ENCODE data around the gene ZFHX3.

Gene ZFHX3

DNA sequence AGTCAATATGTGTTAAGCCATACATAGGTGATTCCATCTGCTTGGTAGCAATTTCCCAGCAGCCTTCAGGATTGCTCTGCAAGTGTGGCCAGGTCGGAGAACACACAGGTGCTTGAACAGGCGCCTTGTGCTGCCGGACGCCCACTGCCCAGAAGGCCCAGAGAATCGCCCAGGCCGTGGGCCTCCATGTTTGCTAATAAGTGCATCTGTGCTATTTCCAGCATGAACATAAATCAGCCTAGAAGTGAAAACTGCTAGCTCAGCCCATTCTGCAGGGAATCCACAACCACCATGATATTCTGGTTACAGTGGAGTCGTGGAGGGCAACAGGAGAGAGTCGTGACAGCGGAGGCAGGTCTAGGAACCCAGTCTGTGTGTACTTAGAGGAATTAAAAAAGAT lies 78.1 kb downstream of the ZFHX3 start:
- no peak overlapping the region for H3K9ac ChIP-seq
- H4K20me1 ChIP-seq (ENCODE audit: insufficient read depth): no peaks in the 10 kb centered on the region
- no peaks in the 10 kb centered on the region for H3K27me3 ChIP-seq (ENCODE audit: insufficient read depth, low read depth)
- H3K79me2 ChIP-seq (ENCODE audit: insufficient read depth, low read depth): no peaks in the 10 kb centered on the region
- H3K4me2 ChIP-seq: no peak overlapping the region
- H3K36me3 ChIP-seq (ENCODE audit: insufficient read depth): no peaks in the 10 kb centered on the region
- H2AFZ ChIP-seq (ENCODE audit: low read depth): no peak overlapping the region
- H3K27ac ChIP-seq: no peak overlapping the region
- H3K4me1 ChIP-seq (ENCODE audit: low read depth, poor library complexity, severe bottlenecking): peaks cover 6% of the 10 kb centered on the region
- TF ChIP-seq, protein P1, sequence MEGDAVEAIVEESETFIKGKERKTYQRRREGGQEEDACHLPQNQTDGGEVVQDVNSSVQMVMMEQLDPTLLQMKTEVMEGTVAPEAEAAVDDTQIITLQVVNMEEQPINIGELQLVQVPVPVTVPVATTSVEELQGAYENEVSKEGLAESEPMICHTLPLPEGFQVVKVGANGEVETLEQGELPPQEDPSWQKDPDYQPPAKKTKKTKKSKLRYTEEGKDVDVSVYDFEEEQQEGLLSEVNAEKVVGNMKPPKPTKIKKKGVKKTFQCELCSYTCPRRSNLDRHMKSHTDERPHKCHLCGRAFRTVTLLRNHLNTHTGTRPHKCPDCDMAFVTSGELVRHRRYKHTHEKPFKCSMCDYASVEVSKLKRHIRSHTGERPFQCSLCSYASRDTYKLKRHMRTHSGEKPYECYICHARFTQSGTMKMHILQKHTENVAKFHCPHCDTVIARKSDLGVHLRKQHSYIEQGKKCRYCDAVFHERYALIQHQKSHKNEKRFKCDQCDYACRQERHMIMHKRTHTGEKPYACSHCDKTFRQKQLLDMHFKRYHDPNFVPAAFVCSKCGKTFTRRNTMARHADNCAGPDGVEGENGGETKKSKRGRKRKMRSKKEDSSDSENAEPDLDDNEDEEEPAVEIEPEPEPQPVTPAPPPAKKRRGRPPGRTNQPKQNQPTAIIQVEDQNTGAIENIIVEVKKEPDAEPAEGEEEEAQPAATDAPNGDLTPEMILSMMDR (conservative IDR thresholded peaks at IDR 0.05; ENCODE audit: low read depth, low read length): no peak
- H3K4me3 ChIP-seq (IDR thresholded peaks at IDR 0.05; ENCODE audit: insufficient read depth, low read depth, low read length): no peak overlapping the region

DNA sequence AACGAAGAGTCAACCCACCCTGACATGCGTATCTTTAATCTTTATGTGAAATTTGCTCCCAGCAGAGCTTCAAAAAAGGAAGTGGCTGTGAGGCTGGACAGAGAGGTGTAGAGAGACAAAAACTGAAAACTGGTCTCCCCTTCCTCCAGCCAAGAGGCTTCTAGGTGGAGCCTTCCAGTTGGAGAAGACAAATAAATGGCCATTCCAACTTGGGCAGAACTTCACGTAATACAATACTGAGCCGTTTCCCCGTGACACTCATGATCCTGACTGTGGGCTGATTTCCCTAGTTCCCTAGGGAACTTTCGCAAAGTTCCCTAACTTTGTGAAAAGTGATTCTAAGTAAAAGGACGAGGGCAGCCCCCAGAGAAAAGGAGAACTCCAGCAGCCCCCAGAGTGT lies 78.8 kb downstream of the ZFHX3 start:
- Histone ChIP-seq H3K79me2 (ENCODE audit: insufficient read depth, low read depth) (no peaks in the 10 kb centered on the region), H4K20me1 (ENCODE audit: insufficient read depth) (no peaks in the 10 kb centered on the region), H3K4me1 (ENCODE audit: low read depth, poor library complexity, severe bottlenecking) (peaks cover 6% of the 10 kb centered on the region), H3K36me3 (ENCODE audit: insufficient read depth) (no peaks in the 10 kb centered on the region), H2AFZ (ENCODE audit: low read depth) (no peak overlapping the region), H3K4me3 (IDR thresholded peaks at IDR 0.05; ENCODE audit: insufficient read depth, low read depth, low read length) (no peak overlapping the region), H3K27ac (no peak overlapping the region), H3K27me3 (ENCODE audit: insufficient read depth, low read depth) (no peaks in the 10 kb centered on the region), H3K4me2 (no peak overlapping the region), H3K9ac (no peak overlapping the region)
- TF ChIP-seq, protein P1 (conservative IDR thresholded peaks at IDR 0.05; ENCODE audit: low read depth, low read length): no peak

DNA sequence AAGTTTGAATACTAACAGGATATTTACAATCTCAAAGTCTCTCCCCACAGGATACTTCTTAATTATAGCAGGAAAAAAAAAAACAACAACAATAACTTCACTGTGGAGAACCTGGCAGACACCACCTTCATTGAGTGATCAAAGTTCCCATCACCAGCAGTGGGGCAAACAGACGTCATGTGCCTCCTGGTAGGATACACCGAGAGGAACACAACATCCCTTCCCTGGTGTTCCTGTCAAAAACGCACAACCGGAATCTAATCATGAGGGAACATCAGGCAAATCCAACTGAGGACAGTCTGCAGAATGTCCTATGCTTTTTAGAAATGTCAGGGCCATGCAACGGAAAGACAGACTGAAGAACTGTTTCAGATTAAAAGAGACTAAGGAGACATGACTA lies 80.0 kb downstream of the ZFHX3 start:
- Histone ChIP-seq H3K36me3 (ENCODE audit: insufficient read depth) (no peaks in the 10 kb centered on the region), H4K20me1 (ENCODE audit: insufficient read depth) (no peaks in the 10 kb centered on the region), H3K27ac (no peak overlapping the region), H3K9ac (no peak overlapping the region), H3K4me3 (IDR thresholded peaks at IDR 0.05; ENCODE audit: insufficient read depth, low read depth, low read length) (no peak overlapping the region), H3K79me2 (ENCODE audit: insufficient read depth, low read depth) (no peaks in the 10 kb centered on the region), H3K4me1 (ENCODE audit: low read depth, poor library complexity, severe bottlenecking) (peaks cover 6% of the 10 kb centered on the region), H3K4me2 (no peak overlapping the region), H2AFZ (ENCODE audit: low read depth) (no peak overlapping the region), H3K27me3 (ENCODE audit: insufficient read depth, low read depth) (no peaks in the 10 kb centered on the region)
- TF ChIP-seq, protein P1 (conservative IDR thresholded peaks at IDR 0.05; ENCODE audit: low read depth, low read length): no peak

DNA sequence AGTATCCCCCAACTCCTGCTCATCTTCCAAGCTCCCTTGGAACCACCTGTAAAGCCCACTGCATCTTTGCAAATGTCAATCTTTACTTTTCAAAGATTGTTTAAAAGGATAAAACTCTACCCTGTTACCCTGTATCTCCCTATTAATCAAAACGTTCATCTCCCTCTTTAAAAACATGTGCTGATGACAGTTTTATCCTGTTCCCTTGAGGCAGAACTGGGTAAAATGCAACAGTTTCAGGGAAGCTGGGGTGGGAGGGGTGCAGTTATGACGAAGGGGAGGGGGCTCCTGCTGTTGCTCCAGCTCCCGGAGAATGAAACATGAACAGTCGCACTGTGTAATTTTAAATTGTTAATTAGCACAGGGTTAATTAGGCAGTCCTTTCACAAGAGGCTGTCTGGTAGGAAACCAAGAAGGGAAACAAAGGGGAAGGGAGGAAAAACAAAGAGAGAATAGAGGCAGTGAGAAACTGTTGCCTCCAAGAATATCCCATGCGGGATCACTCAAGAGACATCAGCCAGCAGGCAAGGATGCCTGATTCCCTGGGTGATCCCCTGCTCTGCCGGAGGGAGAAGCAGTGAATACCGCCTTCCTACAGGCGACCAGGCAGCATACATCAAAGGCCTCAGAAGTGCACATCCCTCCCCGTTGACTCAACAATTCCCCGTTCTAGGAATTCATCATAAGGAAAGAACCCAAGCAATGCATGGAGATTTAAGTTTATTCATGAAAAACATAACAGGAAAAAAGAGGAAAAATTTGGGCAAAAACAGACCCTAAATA lies 84.2 kb downstream of the ZFHX3 start:
- no peak overlapping the region for H2AFZ ChIP-seq (ENCODE audit: low read depth)
- H3K4me3 ChIP-seq (IDR thresholded peaks at IDR 0.05; ENCODE audit: insufficient read depth, low read depth, low read length): no peak overlapping the region

More for the DNA sequence above, 84.2 kb downstream of the ZFHX3 start:
- H4K20me1 ChIP-seq (ENCODE audit: insufficient read depth): no peaks in the 10 kb centered on the region
- H3K36me3 ChIP-seq (ENCODE audit: insufficient read depth): no peaks in the 10 kb centered on the region
- no peak overlapping the region for H3K9ac ChIP-seq
- no peaks in the 10 kb centered on the region for H3K4me1 ChIP-seq (ENCODE audit: low read depth, poor library complexity, severe bottlenecking)
- no peak overlapping the region for H3K4me2 ChIP-seq
- H3K27ac ChIP-seq: no peak overlapping the region
- no peaks in the 10 kb centered on the region for H3K79me2 ChIP-seq (ENCODE audit: insufficient read depth, low read depth)
- H3K27me3 ChIP-seq (ENCODE audit: insufficient read depth, low read depth): no peaks in the 10 kb centered on the region
- TF ChIP-seq, protein P1 (conservative IDR thresholded peaks at IDR 0.05; ENCODE audit: low read depth, low read length): no peak
